WTC11 (cell line): ENCODE data around the gene EN2. TPM values are rescaled to one million over a fixed set of nuclear protein-coding genes. Genes with fewer than 3 reads are reported as not detected.

ENCODE experiments used
- ATAC-seq: fragments of 200-7000 bp; cut with Tn5 transposase; 2 replicates; pipeline ENCODE4 v1.10.0; 2021; ENCODE audit warnings: mild to moderate bottlenecking, moderate library complexity
- CTCF ChIA-PET: fragments of 300-600 bp; sonication (Branson Sonifier 250); formaldehyde crosslinking; loops from one replicate; lab custom pipeline; 2021; ENCODE audit warnings: antibody characterized with exemption; lab: Charles Lee
- POLR2A ChIA-PET: fragments of 350-600 bp; sonication (Branson Sonifier 250); formaldehyde crosslinking; loops from one replicate; lab custom pipeline; 2021; ENCODE audit warnings: antibody characterized with exemption; lab: Charles Lee
- DNase-seq: peaks from one replicate; pipeline ENCODE4 v3.0.0; 2021; ENCODE audit warnings: low spot score
- H3K27ac Mint-ChIP-seq: 2 replicates; pipeline ENCODE4 v1.8.0; 2021; ENCODE audit warnings: mixed read lengths
- H3K27me3 Mint-ChIP-seq: 2 replicates; pipeline ENCODE4 v1.8.0; 2021; ENCODE audit warnings: low read depth, mild to moderate bottlenecking, moderate library complexity, mixed read lengths
- H3K36me3 Mint-ChIP-seq: 2 replicates; pipeline ENCODE4 v1.8.0; 2021; ENCODE audit warnings: mixed read lengths
- H3K4me1 Mint-ChIP-seq: 2 replicates; pipeline ENCODE4 v1.8.0; 2022; ENCODE audit warnings: mixed read lengths
- H3K4me3 Mint-ChIP-seq: 2 replicates; pipeline ENCODE4 v1.8.0; 2021; ENCODE audit warnings: mild to moderate bottlenecking, moderate library complexity, mixed read lengths
- H3K9me3 Mint-ChIP-seq: 2 replicates; pipeline ENCODE4 v1.8.0; 2021; ENCODE audit warnings: mixed read lengths
- GABPB1 ChIP-seq: sonication (generic); formaldehyde crosslinking; IDR thresholded peaks from 2 replicates; pipeline ENCODE4 v1.8.1; 2023; ENCODE audit warnings: mild to moderate bottlenecking, missing genetic modification reagents
- KAT7 ChIP-seq: sonication (generic); formaldehyde crosslinking; IDR thresholded peaks from 2 replicates; pipeline ENCODE4 v1.8.1; 2023; ENCODE audit warnings: missing genetic modification reagents, mild to moderate bottlenecking, borderline replicate concordance
- NFATC4 ChIP-seq: fragments of 250-450 bp; sonication (Bioruptor Pico); IDR thresholded peaks from 2 replicates; pipeline ENCODE4 v1.9.0; 2021; ENCODE audit warnings: mild to moderate bottlenecking
- NR3C1 ChIP-seq: sonication (generic); formaldehyde crosslinking; conservative IDR thresholded peaks from 2 replicates; pipeline ENCODE4 v1.8.1; 2023; ENCODE audit warnings: low read depth, mild to moderate bottlenecking, missing genetic modification reagents
- OVOL2 ChIP-seq: fragments of 250-450 bp; sonication (Bioruptor Pico); IDR thresholded peaks from 2 replicates; pipeline ENCODE4 v1.9.0; 2021; ENCODE audit warnings: mild to moderate bottlenecking, borderline replicate concordance
- SMAD4 ChIP-seq: sonication (generic); formaldehyde crosslinking; IDR thresholded peaks from 2 replicates; pipeline ENCODE4 v1.8.0; 2022; ENCODE audit warnings: mild to moderate bottlenecking, missing genetic modification reagents
- SOX15 ChIP-seq: fragments of 250-450 bp; sonication (Bioruptor Pico); IDR thresholded peaks from 2 replicates; pipeline ENCODE4 v1.9.0; 2021; ENCODE audit warnings: mild to moderate bottlenecking
- ZNF232 ChIP-seq: sonication (generic); formaldehyde crosslinking; IDR thresholded peaks from 2 replicates; pipeline ENCODE4 v1.8.0; 2022; ENCODE audit warnings: mild to moderate bottlenecking, missing genetic modification reagents
- ZNF263 ChIP-seq: sonication (generic); formaldehyde crosslinking; IDR thresholded peaks from 2 replicates; pipeline ENCODE4 v1.8.1; 2022; ENCODE audit warnings: low read depth, mild to moderate bottlenecking, moderate library complexity, missing genetic modification reagents
- total RNA-seq: library from RNA; stranded (reverse); gene quantifications from 3 replicates; pipeline ENCODE4 v1.2.3, GENCODE V29; 2021
- TF ChIP-seq, protein P1 (sequence below): fragments of 250-450 bp; sonication (Bioruptor Pico); IDR thresholded peaks from 2 replicates; pipeline ENCODE4 v1.8.0; 2021; ENCODE audit warnings: mild to moderate bottlenecking
- TF ChIP-seq, protein P2 (sequence below): sonication (generic); formaldehyde crosslinking; IDR thresholded peaks from 2 replicates; pipeline ENCODE4 v1.8.1; 2022; ENCODE audit warnings: low read depth, mild to moderate bottlenecking, moderate library complexity, missing genetic modification reagents, borderline replicate concordance
- TF ChIP-seq, protein P3 (sequence below): sonication (generic); formaldehyde crosslinking; IDR thresholded peaks from 2 replicates; pipeline ENCODE4 v1.8.0; 2023; ENCODE audit warnings: missing genetic modification reagents
- TF ChIP-seq, protein P4 (sequence below): sonication (generic); formaldehyde crosslinking; IDR thresholded peaks from 2 replicates; pipeline ENCODE4 v1.8.1; 2023; ENCODE audit warnings: mild to moderate bottlenecking, missing genetic modification reagents, borderline replicate concordance
- TF ChIP-seq, protein P5 (sequence below): sonication (generic); formaldehyde crosslinking; IDR thresholded peaks from 2 replicates; pipeline ENCODE4 v1.8.0; 2022; ENCODE audit warnings: mild to moderate bottlenecking, missing genetic modification reagents
- TF ChIP-seq, protein P6 (sequence below): sonication (generic); formaldehyde crosslinking; IDR thresholded peaks from 2 replicates; pipeline ENCODE4 v1.8.1; 2022; ENCODE audit warnings: low read depth, missing genetic modification reagents, borderline replicate concordance
- TF ChIP-seq, protein P7 (sequence below): fragments of 250-450 bp; sonication (Bioruptor Pico); IDR thresholded peaks from 2 replicates; pipeline ENCODE4 v1.9.0; 2021; ENCODE audit warnings: mild to moderate bottlenecking
- TF ChIP-seq, protein P8 (sequence below): sonication (generic); formaldehyde crosslinking; conservative IDR thresholded peaks from 2 replicates; pipeline ENCODE4 v1.8.1; 2022; ENCODE audit warnings: mild to moderate bottlenecking, missing genetic modification reagents
- TF ChIP-seq, protein P9 (sequence below): sonication (generic); formaldehyde crosslinking; IDR thresholded peaks from 2 replicates; pipeline ENCODE4 v1.8.0; 2023; ENCODE audit warnings: mild to moderate bottlenecking, missing genetic modification reagents

EN2 gene
- total RNA-seq, 1 experiment from 2014 or later = not detected

DNA sequence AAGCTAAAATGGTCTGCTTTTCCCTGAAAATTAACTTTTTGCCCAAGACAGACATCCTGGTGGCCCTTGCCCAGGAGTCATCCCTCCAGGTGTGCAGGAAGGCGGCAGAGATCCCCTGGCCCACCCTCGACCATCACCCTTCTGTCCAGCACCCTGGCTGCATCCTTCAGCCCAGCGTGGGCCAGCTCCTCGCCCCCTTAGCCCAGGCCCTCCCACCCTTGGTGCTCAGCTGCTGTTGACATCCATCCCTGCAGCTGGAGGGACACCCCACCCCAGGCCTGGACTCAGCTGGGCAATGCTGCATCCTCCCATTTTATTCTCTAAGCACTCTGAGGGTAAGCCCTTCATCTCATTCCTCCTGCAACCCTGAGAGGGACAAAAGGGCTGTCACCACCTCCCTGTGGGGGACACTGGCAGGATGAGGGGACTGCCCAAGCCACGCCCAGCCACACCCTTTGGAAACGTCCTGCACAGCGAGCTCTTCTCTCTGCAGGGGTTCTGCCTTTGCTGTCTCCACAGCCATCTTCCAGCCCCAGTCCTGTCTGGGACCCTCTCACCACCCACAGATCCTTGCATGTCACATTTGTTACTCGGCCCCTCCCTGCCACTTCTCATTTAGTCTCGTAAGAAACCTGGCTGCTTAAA lies 30.7 kb downstream of the EN2 start:
- Mint-ChIP-seq H3K27me3 (peaks cover 92% of the 10 kb centered on the region), H3K4me1 (peaks cover 42% of the 10 kb centered on the region), H3K27ac (no peak overlapping the region), H3K36me3 (no peaks in the 10 kb centered on the region), H3K4me3 (no peak overlapping the region), H3K9me3 (no peaks in the 10 kb centered on the region)
- ATAC-seq = no peak
- TF ChIP-seq, protein P1, sequence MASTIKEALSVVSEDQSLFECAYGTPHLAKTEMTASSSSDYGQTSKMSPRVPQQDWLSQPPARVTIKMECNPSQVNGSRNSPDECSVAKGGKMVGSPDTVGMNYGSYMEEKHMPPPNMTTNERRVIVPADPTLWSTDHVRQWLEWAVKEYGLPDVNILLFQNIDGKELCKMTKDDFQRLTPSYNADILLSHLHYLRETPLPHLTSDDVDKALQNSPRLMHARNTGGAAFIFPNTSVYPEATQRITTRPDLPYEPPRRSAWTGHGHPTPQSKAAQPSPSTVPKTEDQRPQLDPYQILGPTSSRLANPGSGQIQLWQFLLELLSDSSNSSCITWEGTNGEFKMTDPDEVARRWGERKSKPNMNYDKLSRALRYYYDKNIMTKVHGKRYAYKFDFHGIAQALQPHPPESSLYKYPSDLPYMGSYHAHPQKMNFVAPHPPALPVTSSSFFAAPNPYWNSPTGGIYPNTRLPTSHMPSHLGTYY (CRISPR knock-in tag) = no peak
- TF ChIP-seq ZNF263 (CRISPR knock-in tag) = no peak
- TF ChIP-seq OVOL2 (CRISPR knock-in tag) = no peak
- TF ChIP-seq NFATC4 (CRISPR knock-in tag) = no peak
- TF ChIP-seq SMAD4 (CRISPR knock-in tag) = no peak
- TF ChIP-seq, protein P2, sequence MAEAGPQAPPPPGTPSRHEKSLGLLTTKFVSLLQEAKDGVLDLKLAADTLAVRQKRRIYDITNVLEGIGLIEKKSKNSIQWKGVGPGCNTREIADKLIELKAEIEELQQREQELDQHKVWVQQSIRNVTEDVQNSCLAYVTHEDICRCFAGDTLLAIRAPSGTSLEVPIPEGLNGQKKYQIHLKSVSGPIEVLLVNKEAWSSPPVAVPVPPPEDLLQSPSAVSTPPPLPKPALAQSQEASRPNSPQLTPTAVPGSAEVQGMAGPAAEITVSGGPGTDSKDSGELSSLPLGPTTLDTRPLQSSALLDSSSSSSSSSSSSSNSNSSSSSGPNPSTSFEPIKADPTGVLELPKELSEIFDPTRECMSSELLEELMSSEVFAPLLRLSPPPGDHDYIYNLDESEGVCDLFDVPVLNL = no peak
- no peak for TF ChIP-seq GABPB1 (CRISPR knock-in tag)
- TF ChIP-seq NR3C1 (CRISPR knock-in tag) = no peak
- no peak for DNase-seq
- ChIA-PET POLR2A (interaction anchor here (1.3 kb wide), 1 partner anchor 10 kb away, joined by 3 read pairs; no protein-coding TSS in a partner anchor), CTCF (no interaction called here)

DNA sequence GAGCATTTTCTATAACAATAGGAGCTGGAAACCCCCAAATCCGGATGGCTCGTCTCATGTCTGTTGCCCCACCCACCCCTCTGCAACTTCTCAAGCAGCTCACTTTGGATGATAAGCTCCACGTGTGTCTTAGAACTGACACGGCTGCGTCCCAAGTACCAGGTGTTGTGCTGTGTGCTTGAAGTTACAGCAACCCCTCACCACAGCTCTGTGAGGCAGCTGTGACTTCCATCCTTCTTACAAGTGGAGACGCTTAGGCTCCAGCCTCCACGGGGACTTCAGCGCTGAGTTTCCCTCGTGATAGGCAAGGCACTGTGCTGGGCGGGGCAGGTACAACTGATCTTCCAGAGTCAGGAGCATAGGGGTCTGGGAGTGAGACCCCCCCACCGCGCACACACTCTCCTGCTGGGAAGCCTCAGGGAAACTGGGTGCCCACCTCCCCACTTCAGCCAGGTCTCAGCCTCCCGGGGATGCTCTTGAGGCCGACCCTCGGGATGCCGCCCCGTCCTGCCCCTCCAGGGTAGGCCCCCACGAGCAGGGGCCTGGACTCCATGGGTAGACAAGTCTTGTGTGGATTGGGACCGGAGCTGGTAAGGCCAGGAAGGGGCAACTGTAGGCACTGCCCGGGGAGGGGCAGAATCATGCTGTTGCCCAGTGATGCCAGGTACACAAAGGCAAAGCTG lies 31.4 kb downstream of the EN2 start:
- no peaks in the 10 kb centered on the region for H3K36me3 Mint-ChIP-seq
- ChIA-PET POLR2A (interaction anchor here (1.3 kb wide), 1 partner anchor 9 kb away, joined by 3 read pairs; no protein-coding TSS in a partner anchor), CTCF (interaction anchor here (1.1 kb wide), 1 partner anchor 109 kb away, joined by 4 read pairs; no protein-coding TSS in a partner anchor)
- no peak overlapping the region for H3K4me3 Mint-ChIP-seq
- ATAC-seq (no peak), DNase-seq (no peak)
- no peaks in the 10 kb centered on the region for H3K9me3 Mint-ChIP-seq
- peaks cover 36% of the 10 kb centered on the region for H3K4me1 Mint-ChIP-seq
- H3K27ac Mint-ChIP-seq = no peak overlapping the region
- peaks cover 92% of the 10 kb centered on the region for H3K27me3 Mint-ChIP-seq
- TF ChIP-seq, protein P3, sequence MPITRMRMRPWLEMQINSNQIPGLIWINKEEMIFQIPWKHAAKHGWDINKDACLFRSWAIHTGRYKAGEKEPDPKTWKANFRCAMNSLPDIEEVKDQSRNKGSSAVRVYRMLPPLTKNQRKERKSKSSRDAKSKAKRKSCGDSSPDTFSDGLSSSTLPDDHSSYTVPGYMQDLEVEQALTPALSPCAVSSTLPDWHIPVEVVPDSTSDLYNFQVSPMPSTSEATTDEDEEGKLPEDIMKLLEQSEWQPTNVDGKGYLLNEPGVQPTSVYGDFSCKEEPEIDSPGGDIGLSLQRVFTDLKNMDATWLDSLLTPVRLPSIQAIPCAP (CRISPR knock-in tag) = no peak
- TF ChIP-seq, protein P4, sequence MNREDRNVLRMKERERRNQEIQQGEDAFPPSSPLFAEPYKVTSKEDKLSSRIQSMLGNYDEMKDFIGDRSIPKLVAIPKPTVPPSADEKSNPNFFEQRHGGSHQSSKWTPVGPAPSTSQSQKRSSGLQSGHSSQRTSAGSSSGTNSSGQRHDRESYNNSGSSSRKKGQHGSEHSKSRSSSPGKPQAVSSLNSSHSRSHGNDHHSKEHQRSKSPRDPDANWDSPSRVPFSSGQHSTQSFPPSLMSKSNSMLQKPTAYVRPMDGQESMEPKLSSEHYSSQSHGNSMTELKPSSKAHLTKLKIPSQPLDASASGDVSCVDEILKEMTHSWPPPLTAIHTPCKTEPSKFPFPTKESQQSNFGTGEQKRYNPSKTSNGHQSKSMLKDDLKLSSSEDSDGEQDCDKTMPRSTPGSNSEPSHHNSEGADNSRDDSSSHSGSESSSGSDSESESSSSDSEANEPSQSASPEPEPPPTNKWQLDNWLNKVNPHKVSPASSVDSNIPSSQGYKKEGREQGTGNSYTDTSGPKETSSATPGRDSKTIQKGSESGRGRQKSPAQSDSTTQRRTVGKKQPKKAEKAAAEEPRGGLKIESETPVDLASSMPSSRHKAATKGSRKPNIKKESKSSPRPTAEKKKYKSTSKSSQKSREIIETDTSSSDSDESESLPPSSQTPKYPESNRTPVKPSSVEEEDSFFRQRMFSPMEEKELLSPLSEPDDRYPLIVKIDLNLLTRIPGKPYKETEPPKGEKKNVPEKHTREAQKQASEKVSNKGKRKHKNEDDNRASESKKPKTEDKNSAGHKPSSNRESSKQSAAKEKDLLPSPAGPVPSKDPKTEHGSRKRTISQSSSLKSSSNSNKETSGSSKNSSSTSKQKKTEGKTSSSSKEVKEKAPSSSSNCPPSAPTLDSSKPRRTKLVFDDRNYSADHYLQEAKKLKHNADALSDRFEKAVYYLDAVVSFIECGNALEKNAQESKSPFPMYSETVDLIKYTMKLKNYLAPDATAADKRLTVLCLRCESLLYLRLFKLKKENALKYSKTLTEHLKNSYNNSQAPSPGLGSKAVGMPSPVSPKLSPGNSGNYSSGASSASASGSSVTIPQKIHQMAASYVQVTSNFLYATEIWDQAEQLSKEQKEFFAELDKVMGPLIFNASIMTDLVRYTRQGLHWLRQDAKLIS (CRISPR knock-in tag) = no peak
- TF ChIP-seq, protein P5, sequence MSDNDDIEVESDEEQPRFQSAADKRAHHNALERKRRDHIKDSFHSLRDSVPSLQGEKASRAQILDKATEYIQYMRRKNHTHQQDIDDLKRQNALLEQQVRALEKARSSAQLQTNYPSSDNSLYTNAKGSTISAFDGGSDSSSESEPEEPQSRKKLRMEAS (CRISPR knock-in tag) = no peak
- TF ChIP-seq, protein P6, sequence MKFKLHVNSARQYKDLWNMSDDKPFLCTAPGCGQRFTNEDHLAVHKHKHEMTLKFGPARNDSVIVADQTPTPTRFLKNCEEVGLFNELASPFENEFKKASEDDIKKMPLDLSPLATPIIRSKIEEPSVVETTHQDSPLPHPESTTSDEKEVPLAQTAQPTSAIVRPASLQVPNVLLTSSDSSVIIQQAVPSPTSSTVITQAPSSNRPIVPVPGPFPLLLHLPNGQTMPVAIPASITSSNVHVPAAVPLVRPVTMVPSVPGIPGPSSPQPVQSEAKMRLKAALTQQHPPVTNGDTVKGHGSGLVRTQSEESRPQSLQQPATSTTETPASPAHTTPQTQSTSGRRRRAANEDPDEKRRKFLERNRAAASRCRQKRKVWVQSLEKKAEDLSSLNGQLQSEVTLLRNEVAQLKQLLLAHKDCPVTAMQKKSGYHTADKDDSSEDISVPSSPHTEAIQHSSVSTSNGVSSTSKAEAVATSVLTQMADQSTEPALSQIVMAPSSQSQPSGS (CRISPR knock-in tag) = no peak
- TF ChIP-seq SOX15 (CRISPR knock-in tag) (no peak), ZNF263 (CRISPR knock-in tag) (no peak), ZNF232 (no peak), SMAD4 (CRISPR knock-in tag) (no peak), KAT7 (no peak)
- TF ChIP-seq, protein P7, sequence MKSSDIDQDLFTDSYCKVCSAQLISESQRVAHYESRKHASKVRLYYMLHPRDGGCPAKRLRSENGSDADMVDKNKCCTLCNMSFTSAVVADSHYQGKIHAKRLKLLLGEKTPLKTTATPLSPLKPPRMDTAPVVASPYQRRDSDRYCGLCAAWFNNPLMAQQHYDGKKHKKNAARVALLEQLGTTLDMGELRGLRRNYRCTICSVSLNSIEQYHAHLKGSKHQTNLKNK = no peak
- TF ChIP-seq, protein P8, sequence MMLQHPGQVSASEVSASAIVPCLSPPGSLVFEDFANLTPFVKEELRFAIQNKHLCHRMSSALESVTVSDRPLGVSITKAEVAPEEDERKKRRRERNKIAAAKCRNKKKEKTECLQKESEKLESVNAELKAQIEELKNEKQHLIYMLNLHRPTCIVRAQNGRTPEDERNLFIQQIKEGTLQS (CRISPR knock-in tag) = no peak
- TF ChIP-seq, protein P9, sequence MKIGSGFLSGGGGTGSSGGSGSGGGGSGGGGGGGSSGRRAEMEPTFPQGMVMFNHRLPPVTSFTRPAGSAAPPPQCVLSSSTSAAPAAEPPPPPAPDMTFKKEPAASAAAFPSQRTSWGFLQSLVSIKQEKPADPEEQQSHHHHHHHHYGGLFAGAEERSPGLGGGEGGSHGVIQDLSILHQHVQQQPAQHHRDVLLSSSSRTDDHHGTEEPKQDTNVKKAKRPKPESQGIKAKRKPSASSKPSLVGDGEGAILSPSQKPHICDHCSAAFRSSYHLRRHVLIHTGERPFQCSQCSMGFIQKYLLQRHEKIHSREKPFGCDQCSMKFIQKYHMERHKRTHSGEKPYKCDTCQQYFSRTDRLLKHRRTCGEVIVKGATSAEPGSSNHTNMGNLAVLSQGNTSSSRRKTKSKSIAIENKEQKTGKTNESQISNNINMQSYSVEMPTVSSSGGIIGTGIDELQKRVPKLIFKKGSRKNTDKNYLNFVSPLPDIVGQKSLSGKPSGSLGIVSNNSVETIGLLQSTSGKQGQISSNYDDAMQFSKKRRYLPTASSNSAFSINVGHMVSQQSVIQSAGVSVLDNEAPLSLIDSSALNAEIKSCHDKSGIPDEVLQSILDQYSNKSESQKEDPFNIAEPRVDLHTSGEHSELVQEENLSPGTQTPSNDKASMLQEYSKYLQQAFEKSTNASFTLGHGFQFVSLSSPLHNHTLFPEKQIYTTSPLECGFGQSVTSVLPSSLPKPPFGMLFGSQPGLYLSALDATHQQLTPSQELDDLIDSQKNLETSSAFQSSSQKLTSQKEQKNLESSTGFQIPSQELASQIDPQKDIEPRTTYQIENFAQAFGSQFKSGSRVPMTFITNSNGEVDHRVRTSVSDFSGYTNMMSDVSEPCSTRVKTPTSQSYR (CRISPR knock-in tag) = no peak
